ENCODE results near the gene PTPRT. TPM values are rescaled to one million over a fixed set of nuclear protein-coding genes. Genes with fewer than 3 reads are reported as not detected.

Gene PTPRT
- total RNA-seq, 1 experiment from 2014 or later = 0.20 TPM

DNA sequence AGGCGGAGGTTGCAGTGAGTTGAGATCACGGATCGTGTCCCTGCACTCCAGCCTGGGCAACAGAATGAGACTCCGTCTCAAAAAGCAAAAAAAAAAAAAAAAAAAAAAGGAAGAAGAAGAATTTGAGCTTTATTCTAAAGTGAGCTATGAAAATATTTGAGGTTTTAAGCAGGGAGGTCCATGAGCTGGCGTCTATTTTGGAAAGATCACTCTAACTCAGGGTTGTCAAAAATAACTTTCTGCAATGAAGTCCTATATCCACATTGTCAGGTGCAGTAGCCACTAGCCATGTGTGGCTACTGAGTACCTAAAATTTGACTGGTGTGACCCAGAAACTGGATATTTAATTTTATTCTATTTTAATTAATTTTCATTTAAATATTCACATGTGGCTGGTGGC, 217.1 kb downstream of the PTPRT start:
- no peak overlapping the region for H3K4me3 ChIP-seq (ENCODE audit: low read depth, low read length)
- intact Hi-C loops (cut with micrococcal nuclease; ENCODE audit: unreplicated experiment) = no loop called here
- H3K4me1 Mint-ChIP-seq (ENCODE audit: low read depth, unreplicated experiment) = no peaks in the 10 kb centered on the region
- no peaks in the 10 kb centered on the region for H3K4me1 ChIP-seq
- POLR2A ChIA-PET = no interaction called here
- H3K36me3 Mint-ChIP-seq (ENCODE audit: insufficient read depth, unreplicated experiment) = no peaks in the 10 kb centered on the region
- no peak overlapping the region for H3K4me3 Mint-ChIP-seq (ENCODE audit: unreplicated experiment)
- H3K27me3 ChIP-seq (replicated peaks; ENCODE audit: control insufficient read depth, insufficient read depth, low read length) = no peaks in the 10 kb centered on the region
- H3K36me3 ChIP-seq (ENCODE audit: control insufficient read depth, insufficient read depth, low read length) = no peaks in the 10 kb centered on the region
- TF ChIP-seq, protein P1, sequence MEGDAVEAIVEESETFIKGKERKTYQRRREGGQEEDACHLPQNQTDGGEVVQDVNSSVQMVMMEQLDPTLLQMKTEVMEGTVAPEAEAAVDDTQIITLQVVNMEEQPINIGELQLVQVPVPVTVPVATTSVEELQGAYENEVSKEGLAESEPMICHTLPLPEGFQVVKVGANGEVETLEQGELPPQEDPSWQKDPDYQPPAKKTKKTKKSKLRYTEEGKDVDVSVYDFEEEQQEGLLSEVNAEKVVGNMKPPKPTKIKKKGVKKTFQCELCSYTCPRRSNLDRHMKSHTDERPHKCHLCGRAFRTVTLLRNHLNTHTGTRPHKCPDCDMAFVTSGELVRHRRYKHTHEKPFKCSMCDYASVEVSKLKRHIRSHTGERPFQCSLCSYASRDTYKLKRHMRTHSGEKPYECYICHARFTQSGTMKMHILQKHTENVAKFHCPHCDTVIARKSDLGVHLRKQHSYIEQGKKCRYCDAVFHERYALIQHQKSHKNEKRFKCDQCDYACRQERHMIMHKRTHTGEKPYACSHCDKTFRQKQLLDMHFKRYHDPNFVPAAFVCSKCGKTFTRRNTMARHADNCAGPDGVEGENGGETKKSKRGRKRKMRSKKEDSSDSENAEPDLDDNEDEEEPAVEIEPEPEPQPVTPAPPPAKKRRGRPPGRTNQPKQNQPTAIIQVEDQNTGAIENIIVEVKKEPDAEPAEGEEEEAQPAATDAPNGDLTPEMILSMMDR (IDR thresholded peaks at IDR 0.05; ENCODE audit: insufficient read depth in 1 of 2, low read depth in 1 of 2, low read length in 1 of 2, severe bottlenecking in 1 of 2, unreplicated experiment in 1 of 2) = no peak
- no peaks in the 10 kb centered on the region for H3K9me3 ChIP-seq
- no peak overlapping the region for H3K27ac Mint-ChIP-seq (ENCODE audit: unreplicated experiment)
- no TSS peak for BruUV-seq (replicated peaks)
- CTCF ChIA-PET = no interaction called here
- no peak for DNase-seq
- H3K9me3 Mint-ChIP-seq (ENCODE audit: unreplicated experiment) = no peaks in the 10 kb centered on the region
- H3K27me3 Mint-ChIP-seq (ENCODE audit: insufficient read depth, unreplicated experiment) = peaks cover 12% of the 10 kb centered on the region

DNA sequence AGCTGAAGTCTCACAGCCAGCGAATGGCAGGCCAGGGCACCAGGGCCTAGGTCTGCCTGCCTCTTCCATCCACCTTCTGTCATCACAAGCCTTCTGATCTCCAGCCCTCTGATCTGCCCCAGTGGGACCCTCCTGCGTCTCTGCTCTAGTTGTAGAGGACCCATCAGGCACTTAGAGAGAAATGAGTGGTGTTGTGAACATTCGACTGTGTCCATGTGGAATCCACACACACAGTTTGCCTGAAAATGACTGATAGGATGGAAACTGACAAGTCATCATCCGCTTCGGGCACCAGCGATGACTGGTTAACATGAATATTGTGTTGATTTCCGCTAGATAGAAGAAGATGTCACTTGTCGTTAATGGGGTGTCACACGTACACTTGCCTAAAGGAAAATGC, 221.0 kb downstream of the PTPRT start:
- Histone ChIP-seq H3K36me3 (ENCODE audit: control insufficient read depth, insufficient read depth, low read length) (no peaks in the 10 kb centered on the region), H3K4me1 (no peaks in the 10 kb centered on the region), H3K9me3 (no peaks in the 10 kb centered on the region), H3K27me3 (replicated peaks; ENCODE audit: control insufficient read depth, insufficient read depth, low read length) (no peaks in the 10 kb centered on the region), H3K4me3 (ENCODE audit: low read depth, low read length) (no peak overlapping the region)
- BruUV-seq (replicated peaks) = no TSS peak
- Mint-ChIP-seq H3K9me3 (ENCODE audit: unreplicated experiment) (no peaks in the 10 kb centered on the region), H3K27me3 (ENCODE audit: insufficient read depth, unreplicated experiment) (peaks cover 13% of the 10 kb centered on the region), H3K4me1 (ENCODE audit: low read depth, unreplicated experiment) (no peaks in the 10 kb centered on the region), H3K36me3 (ENCODE audit: insufficient read depth, unreplicated experiment) (no peaks in the 10 kb centered on the region), H3K4me3 (ENCODE audit: unreplicated experiment) (no peak overlapping the region), H3K27ac (ENCODE audit: unreplicated experiment) (no peak overlapping the region)
- CTCF ChIA-PET = no interaction called here
- POLR2A ChIA-PET = no interaction called here
- no peak for DNase-seq
- TF ChIP-seq, protein P1 (IDR thresholded peaks at IDR 0.05; ENCODE audit: insufficient read depth in 1 of 2, low read depth in 1 of 2, low read length in 1 of 2, severe bottlenecking in 1 of 2, unreplicated experiment in 1 of 2) = no peak
- intact Hi-C loops (cut with micrococcal nuclease; ENCODE audit: unreplicated experiment) = no loop called here

DNA sequence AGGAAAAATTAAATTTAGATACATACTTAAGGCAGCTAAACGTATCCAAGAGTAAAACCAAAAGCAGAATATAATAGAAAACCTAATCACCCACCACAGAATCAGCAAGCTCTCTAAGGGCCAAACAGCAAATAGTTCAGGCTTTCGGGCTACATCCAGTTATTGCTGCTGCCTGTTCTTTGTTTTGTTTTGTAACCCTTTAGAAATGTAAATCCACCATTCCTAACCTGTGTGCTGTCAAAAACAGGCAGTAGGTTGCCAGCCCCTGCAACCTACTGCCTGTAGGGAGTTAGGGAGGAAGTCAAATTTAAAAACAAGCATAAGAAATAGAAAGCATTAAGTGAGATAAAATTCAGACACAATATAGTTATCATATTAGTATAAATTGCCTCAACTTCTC, 225.9 kb downstream of the PTPRT start:
- Mint-ChIP-seq H3K9me3 (ENCODE audit: unreplicated experiment) (peaks cover 10% of the 10 kb centered on the region), H3K4me1 (ENCODE audit: low read depth, unreplicated experiment) (no peaks in the 10 kb centered on the region), H3K27me3 (ENCODE audit: insufficient read depth, unreplicated experiment) (peaks cover 11% of the 10 kb centered on the region), H3K4me3 (ENCODE audit: unreplicated experiment) (no peak overlapping the region), H3K27ac (ENCODE audit: unreplicated experiment) (no peak overlapping the region), H3K36me3 (ENCODE audit: insufficient read depth, unreplicated experiment) (no peaks in the 10 kb centered on the region)
- Histone ChIP-seq H3K9me3 (no peaks in the 10 kb centered on the region), H3K4me1 (no peaks in the 10 kb centered on the region), H3K27me3 (replicated peaks; ENCODE audit: control insufficient read depth, insufficient read depth, low read length) (no peaks in the 10 kb centered on the region), H3K4me3 (ENCODE audit: low read depth, low read length) (no peak overlapping the region), H3K36me3 (ENCODE audit: control insufficient read depth, insufficient read depth, low read length) (no peaks in the 10 kb centered on the region)
- TF ChIP-seq, protein P1 (IDR thresholded peaks at IDR 0.05; ENCODE audit: insufficient read depth in 1 of 2, low read depth in 1 of 2, low read length in 1 of 2, severe bottlenecking in 1 of 2, unreplicated experiment in 1 of 2) = no peak
- ChIA-PET POLR2A (no interaction called here), CTCF (no interaction called here)
- no TSS peak for BruUV-seq (replicated peaks)
- no peak for DNase-seq
- intact Hi-C loops (cut with micrococcal nuclease; ENCODE audit: unreplicated experiment) = no loop called here
